ENCODE data around the gene ACTMAP.

- TF ChIP-seq, protein P1, sequence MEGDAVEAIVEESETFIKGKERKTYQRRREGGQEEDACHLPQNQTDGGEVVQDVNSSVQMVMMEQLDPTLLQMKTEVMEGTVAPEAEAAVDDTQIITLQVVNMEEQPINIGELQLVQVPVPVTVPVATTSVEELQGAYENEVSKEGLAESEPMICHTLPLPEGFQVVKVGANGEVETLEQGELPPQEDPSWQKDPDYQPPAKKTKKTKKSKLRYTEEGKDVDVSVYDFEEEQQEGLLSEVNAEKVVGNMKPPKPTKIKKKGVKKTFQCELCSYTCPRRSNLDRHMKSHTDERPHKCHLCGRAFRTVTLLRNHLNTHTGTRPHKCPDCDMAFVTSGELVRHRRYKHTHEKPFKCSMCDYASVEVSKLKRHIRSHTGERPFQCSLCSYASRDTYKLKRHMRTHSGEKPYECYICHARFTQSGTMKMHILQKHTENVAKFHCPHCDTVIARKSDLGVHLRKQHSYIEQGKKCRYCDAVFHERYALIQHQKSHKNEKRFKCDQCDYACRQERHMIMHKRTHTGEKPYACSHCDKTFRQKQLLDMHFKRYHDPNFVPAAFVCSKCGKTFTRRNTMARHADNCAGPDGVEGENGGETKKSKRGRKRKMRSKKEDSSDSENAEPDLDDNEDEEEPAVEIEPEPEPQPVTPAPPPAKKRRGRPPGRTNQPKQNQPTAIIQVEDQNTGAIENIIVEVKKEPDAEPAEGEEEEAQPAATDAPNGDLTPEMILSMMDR (IDR thresholded peaks at IDR 0.05): no peak
- TF ChIP-seq POLR2A (IDR thresholded peaks at IDR 0.05): no peak
Measured at GRCh38 chr19:40691421-40692211, 58.7 kb downstream of the ACTMAP start.

Data from body of pancreas (tissue), 4 donors.